WTC11 (cell line): ENCODE results near the gene ZNF761. TPM values are rescaled to one million over a fixed set of nuclear protein-coding genes. Genes with fewer than 3 reads are reported as not detected.
"Not testable (repeated sequence)": the region's sequence is repeated elsewhere in the genome, so short reads cannot be mapped to it uniquely, and the experiment has no call there.

Source experiments
- ATAC-seq: fragments of 200-7000 bp; cut with Tn5 transposase; 2 replicates; pipeline ENCODE4 v1.10.0; 2021; ENCODE audit warnings: mild to moderate bottlenecking, moderate library complexity
- CTCF ChIA-PET: fragments of 300-600 bp; sonication (Branson Sonifier 250); formaldehyde crosslinking; loops from one replicate; lab custom pipeline; 2021; ENCODE audit warnings: antibody characterized with exemption; lab: Charles Lee
- POLR2A ChIA-PET: fragments of 350-600 bp; sonication (Branson Sonifier 250); formaldehyde crosslinking; loops from one replicate; lab custom pipeline; 2021; ENCODE audit warnings: antibody characterized with exemption; lab: Charles Lee
- DNase-seq: peaks from one replicate; pipeline ENCODE4 v3.0.0; 2021; ENCODE audit warnings: low spot score
- H3K27ac Mint-ChIP-seq: 2 replicates; pipeline ENCODE4 v1.8.0; 2021; ENCODE audit warnings: mixed read lengths
- H3K27me3 Mint-ChIP-seq: 2 replicates; pipeline ENCODE4 v1.8.0; 2021; ENCODE audit warnings: low read depth, mild to moderate bottlenecking, moderate library complexity, mixed read lengths
- H3K36me3 Mint-ChIP-seq: 2 replicates; pipeline ENCODE4 v1.8.0; 2021; ENCODE audit warnings: mixed read lengths
- H3K4me1 Mint-ChIP-seq: 2 replicates; pipeline ENCODE4 v1.8.0; 2022; ENCODE audit warnings: mixed read lengths
- H3K4me3 Mint-ChIP-seq: 2 replicates; pipeline ENCODE4 v1.8.0; 2021; ENCODE audit warnings: mild to moderate bottlenecking, moderate library complexity, mixed read lengths
- H3K9me3 Mint-ChIP-seq: 2 replicates; pipeline ENCODE4 v1.8.0; 2021; ENCODE audit warnings: mixed read lengths
- ATF1 ChIP-seq: sonication (generic); formaldehyde crosslinking; IDR thresholded peaks from 2 replicates; pipeline ENCODE4 v1.8.1; 2023; ENCODE audit warnings: mild to moderate bottlenecking, moderate library complexity, missing genetic modification reagents
- JAZF1 ChIP-seq: fragments of 250-450 bp; sonication (Bioruptor Pico); IDR thresholded peaks from 2 replicates; pipeline ENCODE4 v1.9.0; 2021; ENCODE audit warnings: moderate library complexity, mild to moderate bottlenecking, inconsistent platforms
- JUN ChIP-seq: sonication (generic); formaldehyde crosslinking; IDR thresholded peaks from 2 replicates; pipeline ENCODE4 v1.8.0; 2023; ENCODE audit warnings: mild to moderate bottlenecking, missing genetic modification reagents
- MXD4 ChIP-seq: fragments of 250-450 bp; sonication (Bioruptor Pico); IDR thresholded peaks from 2 replicates; pipeline ENCODE4 v1.8.0; 2021; ENCODE audit warnings: mild to moderate bottlenecking, moderate library complexity, borderline replicate concordance
- SMAD4 ChIP-seq: sonication (generic); formaldehyde crosslinking; IDR thresholded peaks from 2 replicates; pipeline ENCODE4 v1.8.0; 2022; ENCODE audit warnings: mild to moderate bottlenecking, missing genetic modification reagents
- SOX15 ChIP-seq: fragments of 250-450 bp; sonication (Bioruptor Pico); IDR thresholded peaks from 2 replicates; pipeline ENCODE4 v1.9.0; 2021; ENCODE audit warnings: mild to moderate bottlenecking
- TP53 ChIP-seq: sonication (generic); formaldehyde crosslinking; IDR thresholded peaks from 2 replicates; pipeline ENCODE4 v1.8.1; 2023; ENCODE audit warnings: mild to moderate bottlenecking, missing genetic modification reagents
- ZBTB21 ChIP-seq: sonication (generic); formaldehyde crosslinking; IDR thresholded peaks from 2 replicates; pipeline ENCODE4 v1.8.1; 2023; ENCODE audit warnings: mild to moderate bottlenecking, missing genetic modification reagents, borderline replicate concordance
- ZNF121 ChIP-seq: sonication (generic); formaldehyde crosslinking; IDR thresholded peaks from 2 replicates; pipeline ENCODE4 v1.8.0; 2023; ENCODE audit warnings: missing genetic modification reagents
- ZNF396 ChIP-seq: fragments of 250-450 bp; sonication (Bioruptor Pico); IDR thresholded peaks from 2 replicates; pipeline ENCODE4 v1.8.0; 2021; ENCODE audit warnings: mild to moderate bottlenecking, moderate library complexity, borderline replicate concordance
- ZNF416 ChIP-seq: fragments of 250-450 bp; sonication (Bioruptor Pico); IDR thresholded peaks from 2 replicates; pipeline ENCODE4 v1.9.0; 2021; ENCODE audit warnings: mild to moderate bottlenecking, inconsistent platforms
- ZNF671 ChIP-seq: fragments of 250-450 bp; sonication (Bioruptor Pico); IDR thresholded peaks from 2 replicates; pipeline ENCODE4 v1.8.0; 2021; ENCODE audit warnings: mild to moderate bottlenecking
- total RNA-seq: library from RNA; stranded (reverse); gene quantifications from 3 replicates; pipeline ENCODE4 v1.2.3, GENCODE V29; 2021
- TF ChIP-seq, protein P1 (sequence below): sonication (generic); formaldehyde crosslinking; IDR thresholded peaks from 2 replicates; pipeline ENCODE4 v1.8.1; 2022; ENCODE audit warnings: mild to moderate bottlenecking, missing genetic modification reagents, moderate library complexity, borderline replicate concordance
- TF ChIP-seq, protein P2 (sequence below): sonication (generic); formaldehyde crosslinking; IDR thresholded peaks from 2 replicates; pipeline ENCODE4 v1.8.0; 2022; ENCODE audit warnings: mild to moderate bottlenecking, missing genetic modification reagents
- TF ChIP-seq, protein P3 (sequence below): fragments of 200-600 bp; IDR thresholded peaks from 2 replicates; pipeline ENCODE4 v1.8.0; 2022; ENCODE audit warnings: antibody characterized with exemption
- TF ChIP-seq, protein P4 (sequence below): sonication (generic); formaldehyde crosslinking; IDR thresholded peaks from 2 replicates; pipeline ENCODE4 v1.8.0; 2023; ENCODE audit warnings: missing genetic modification reagents, mild to moderate bottlenecking, borderline replicate concordance
- TF ChIP-seq, protein P5 (sequence below): fragments of 250-450 bp; sonication (Bioruptor Pico); IDR thresholded peaks from 2 replicates; pipeline ENCODE4 v1.9.0; 2021; ENCODE audit warnings: moderate library complexity, mild to moderate bottlenecking, inconsistent platforms, borderline replicate concordance
- TF ChIP-seq, protein P6 (sequence below): sonication (generic); formaldehyde crosslinking; IDR thresholded peaks from 2 replicates; pipeline ENCODE4 v1.8.1; 2023; ENCODE audit warnings: mild to moderate bottlenecking, missing genetic modification reagents, moderate library complexity

The ZNF761 gene
- total RNA-seq, 1 experiment from 2014 or later = 29.7 TPM

DNA sequence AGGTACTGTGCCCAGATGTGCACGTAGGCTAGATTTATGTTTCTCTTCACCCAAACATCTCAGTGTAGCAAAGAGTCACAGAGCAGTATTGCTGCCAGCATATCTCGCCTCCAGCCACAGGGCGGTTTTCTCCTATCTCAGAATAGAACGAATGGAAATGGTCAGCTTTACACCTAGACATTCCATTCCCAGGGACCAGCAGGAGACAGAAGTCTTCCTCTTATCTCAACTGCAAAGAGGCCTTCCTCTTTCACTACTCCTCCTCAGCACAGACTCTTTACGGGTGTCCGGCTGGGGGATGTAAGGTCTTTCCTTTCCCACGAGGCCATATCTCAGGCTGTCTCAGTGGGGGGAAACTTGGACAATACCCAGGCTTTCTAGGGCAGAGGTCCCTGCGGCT is 36.8 kb downstream of the ZNF761 start:
- ATAC-seq, H3K9me3 Mint-ChIP-seq, H3K36me3 Mint-ChIP-seq, DNase-seq, POLR2A ChIA-PET, H3K27me3 Mint-ChIP-seq: not testable (repeated sequence)
- 0 out of 2 replicates have a peak overlapping the region, but pooled peaks have one; percentile 0 for H3K27ac Mint-ChIP-seq
- H3K4me1 Mint-ChIP-seq = peaks cover 42% of the 10 kb centered on the region
- CTCF ChIA-PET = interaction anchor here (1.1 to 1.2 kb wide), 2 partner anchors 44 to 273 kb away, joined by 3 read pairs; no protein-coding TSS in a partner anchor
- H3K4me3 Mint-ChIP-seq = peak overlapping the region; percentile 93

DNA sequence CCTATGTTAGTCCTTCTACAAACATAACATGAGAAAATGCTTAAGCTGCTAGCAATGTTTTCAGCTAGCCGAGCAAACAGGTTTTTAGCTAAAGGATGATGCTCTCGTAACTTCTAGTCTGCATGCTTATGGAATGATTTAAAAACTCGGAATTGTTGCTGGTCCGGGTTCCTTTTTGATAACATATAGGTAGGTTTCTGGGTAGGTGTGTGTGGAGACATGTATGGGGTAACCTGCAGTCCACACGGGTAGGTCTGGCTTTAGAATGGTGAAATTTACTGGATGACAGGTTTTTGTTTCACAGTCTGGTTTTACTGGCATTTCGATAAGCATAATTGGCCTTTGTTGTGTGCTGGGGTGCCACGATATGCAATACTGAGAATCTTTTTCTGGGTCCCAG is 40.1 kb downstream of the ZNF761 start:
- peaks cover 10% of the 10 kb centered on the region for H3K36me3 Mint-ChIP-seq
- H3K27ac Mint-ChIP-seq = no peak overlapping the region
- ATAC-seq (no peak), DNase-seq (no peak)
- 0 out of 2 replicates have a peak, but pooled peaks cover 3% of the 10 kb centered on the region for H3K9me3 Mint-ChIP-seq
- CTCF ChIA-PET = interaction anchor here (1.1 to 3.8 kb wide), 3 partner anchors 47 to 49 kb away, joined by 4 to 44 read pairs (median 6); no protein-coding TSS in a partner anchor
- POLR2A ChIA-PET = no interaction called here
- TF ChIP-seq, protein P1, sequence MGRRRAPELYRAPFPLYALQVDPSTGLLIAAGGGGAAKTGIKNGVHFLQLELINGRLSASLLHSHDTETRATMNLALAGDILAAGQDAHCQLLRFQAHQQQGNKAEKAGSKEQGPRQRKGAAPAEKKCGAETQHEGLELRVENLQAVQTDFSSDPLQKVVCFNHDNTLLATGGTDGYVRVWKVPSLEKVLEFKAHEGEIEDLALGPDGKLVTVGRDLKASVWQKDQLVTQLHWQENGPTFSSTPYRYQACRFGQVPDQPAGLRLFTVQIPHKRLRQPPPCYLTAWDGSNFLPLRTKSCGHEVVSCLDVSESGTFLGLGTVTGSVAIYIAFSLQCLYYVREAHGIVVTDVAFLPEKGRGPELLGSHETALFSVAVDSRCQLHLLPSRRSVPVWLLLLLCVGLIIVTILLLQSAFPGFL (CRISPR knock-in tag) = no peak
- TF ChIP-seq TP53 (CRISPR knock-in tag) (no peak), JUN (no peak), MXD4 (CRISPR knock-in tag) (no peak), ZNF671 (CRISPR knock-in tag) (no peak), ZNF396 (CRISPR knock-in tag) (no peak), JAZF1 (no peak), ATF1 (CRISPR knock-in tag) (no peak), ZBTB21 (CRISPR knock-in tag) (no peak), SOX15 (CRISPR knock-in tag) (no peak), ZNF416 (no peak), ZNF121 (no peak), SMAD4 (CRISPR knock-in tag) (no peak)
- TF ChIP-seq, protein P2, sequence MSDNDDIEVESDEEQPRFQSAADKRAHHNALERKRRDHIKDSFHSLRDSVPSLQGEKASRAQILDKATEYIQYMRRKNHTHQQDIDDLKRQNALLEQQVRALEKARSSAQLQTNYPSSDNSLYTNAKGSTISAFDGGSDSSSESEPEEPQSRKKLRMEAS (CRISPR knock-in tag) = no peak
- TF ChIP-seq, protein P3, sequence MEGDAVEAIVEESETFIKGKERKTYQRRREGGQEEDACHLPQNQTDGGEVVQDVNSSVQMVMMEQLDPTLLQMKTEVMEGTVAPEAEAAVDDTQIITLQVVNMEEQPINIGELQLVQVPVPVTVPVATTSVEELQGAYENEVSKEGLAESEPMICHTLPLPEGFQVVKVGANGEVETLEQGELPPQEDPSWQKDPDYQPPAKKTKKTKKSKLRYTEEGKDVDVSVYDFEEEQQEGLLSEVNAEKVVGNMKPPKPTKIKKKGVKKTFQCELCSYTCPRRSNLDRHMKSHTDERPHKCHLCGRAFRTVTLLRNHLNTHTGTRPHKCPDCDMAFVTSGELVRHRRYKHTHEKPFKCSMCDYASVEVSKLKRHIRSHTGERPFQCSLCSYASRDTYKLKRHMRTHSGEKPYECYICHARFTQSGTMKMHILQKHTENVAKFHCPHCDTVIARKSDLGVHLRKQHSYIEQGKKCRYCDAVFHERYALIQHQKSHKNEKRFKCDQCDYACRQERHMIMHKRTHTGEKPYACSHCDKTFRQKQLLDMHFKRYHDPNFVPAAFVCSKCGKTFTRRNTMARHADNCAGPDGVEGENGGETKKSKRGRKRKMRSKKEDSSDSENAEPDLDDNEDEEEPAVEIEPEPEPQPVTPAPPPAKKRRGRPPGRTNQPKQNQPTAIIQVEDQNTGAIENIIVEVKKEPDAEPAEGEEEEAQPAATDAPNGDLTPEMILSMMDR = no peak
- TF ChIP-seq, protein P4, sequence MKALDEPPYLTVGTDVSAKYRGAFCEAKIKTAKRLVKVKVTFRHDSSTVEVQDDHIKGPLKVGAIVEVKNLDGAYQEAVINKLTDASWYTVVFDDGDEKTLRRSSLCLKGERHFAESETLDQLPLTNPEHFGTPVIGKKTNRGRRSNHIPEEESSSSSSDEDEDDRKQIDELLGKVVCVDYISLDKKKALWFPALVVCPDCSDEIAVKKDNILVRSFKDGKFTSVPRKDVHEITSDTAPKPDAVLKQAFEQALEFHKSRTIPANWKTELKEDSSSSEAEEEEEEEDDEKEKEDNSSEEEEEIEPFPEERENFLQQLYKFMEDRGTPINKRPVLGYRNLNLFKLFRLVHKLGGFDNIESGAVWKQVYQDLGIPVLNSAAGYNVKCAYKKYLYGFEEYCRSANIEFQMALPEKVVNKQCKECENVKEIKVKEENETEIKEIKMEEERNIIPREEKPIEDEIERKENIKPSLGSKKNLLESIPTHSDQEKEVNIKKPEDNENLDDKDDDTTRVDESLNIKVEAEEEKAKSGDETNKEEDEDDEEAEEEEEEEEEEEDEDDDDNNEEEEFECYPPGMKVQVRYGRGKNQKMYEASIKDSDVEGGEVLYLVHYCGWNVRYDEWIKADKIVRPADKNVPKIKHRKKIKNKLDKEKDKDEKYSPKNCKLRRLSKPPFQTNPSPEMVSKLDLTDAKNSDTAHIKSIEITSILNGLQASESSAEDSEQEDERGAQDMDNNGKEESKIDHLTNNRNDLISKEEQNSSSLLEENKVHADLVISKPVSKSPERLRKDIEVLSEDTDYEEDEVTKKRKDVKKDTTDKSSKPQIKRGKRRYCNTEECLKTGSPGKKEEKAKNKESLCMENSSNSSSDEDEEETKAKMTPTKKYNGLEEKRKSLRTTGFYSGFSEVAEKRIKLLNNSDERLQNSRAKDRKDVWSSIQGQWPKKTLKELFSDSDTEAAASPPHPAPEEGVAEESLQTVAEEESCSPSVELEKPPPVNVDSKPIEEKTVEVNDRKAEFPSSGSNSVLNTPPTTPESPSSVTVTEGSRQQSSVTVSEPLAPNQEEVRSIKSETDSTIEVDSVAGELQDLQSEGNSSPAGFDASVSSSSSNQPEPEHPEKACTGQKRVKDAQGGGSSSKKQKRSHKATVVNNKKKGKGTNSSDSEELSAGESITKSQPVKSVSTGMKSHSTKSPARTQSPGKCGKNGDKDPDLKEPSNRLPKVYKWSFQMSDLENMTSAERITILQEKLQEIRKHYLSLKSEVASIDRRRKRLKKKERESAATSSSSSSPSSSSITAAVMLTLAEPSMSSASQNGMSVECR (CRISPR knock-in tag) = no peak
- TF ChIP-seq, protein P5, sequence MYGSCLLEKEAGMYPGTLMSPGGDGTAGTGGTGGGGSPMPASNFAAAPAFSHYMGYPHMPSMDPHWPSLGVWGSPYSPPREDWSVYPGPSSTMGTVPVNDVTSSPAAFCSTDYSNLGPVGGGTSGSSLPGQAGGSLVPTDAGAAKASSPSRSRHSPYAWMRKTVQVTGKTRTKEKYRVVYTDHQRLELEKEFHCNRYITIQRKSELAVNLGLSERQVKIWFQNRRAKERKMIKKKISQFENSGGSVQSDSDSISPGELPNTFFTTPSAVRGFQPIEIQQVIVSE (CRISPR knock-in tag) = no peak
- TF ChIP-seq, protein P6, sequence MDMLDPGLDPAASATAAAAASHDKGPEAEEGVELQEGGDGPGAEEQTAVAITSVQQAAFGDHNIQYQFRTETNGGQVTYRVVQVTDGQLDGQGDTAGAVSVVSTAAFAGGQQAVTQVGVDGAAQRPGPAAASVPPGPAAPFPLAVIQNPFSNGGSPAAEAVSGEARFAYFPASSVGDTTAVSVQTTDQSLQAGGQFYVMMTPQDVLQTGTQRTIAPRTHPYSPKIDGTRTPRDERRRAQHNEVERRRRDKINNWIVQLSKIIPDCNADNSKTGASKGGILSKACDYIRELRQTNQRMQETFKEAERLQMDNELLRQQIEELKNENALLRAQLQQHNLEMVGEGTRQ (CRISPR knock-in tag) = no peak
- H3K27me3 Mint-ChIP-seq = no peaks in the 10 kb centered on the region
- no peak overlapping the region for H3K4me3 Mint-ChIP-seq
- H3K4me1 Mint-ChIP-seq = peaks cover 36% of the 10 kb centered on the region

DNA sequence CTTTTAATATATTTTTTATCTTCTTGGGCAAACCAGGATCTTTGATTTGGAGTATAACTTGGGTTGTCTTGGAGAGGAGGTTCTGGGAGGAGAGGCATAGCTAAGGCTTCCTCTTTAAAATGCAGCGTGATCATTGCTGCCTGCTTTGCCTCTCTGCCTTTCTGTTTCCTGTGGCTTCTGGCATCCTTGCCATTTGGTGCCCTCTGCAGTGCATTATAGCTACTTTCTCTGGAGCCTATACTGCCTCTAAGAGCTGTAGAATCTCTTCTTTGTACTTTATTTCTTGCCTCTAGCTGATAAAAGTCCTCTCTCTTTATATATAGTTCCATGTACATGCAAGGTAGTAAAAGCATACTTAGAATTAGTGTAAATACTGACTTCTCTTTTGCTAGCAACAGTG is 43.0 kb downstream of the ZNF761 start:
- peak; percentile 71 for ATAC-seq
- H3K36me3 Mint-ChIP-seq = peaks cover 33% of the 10 kb centered on the region

DNA sequence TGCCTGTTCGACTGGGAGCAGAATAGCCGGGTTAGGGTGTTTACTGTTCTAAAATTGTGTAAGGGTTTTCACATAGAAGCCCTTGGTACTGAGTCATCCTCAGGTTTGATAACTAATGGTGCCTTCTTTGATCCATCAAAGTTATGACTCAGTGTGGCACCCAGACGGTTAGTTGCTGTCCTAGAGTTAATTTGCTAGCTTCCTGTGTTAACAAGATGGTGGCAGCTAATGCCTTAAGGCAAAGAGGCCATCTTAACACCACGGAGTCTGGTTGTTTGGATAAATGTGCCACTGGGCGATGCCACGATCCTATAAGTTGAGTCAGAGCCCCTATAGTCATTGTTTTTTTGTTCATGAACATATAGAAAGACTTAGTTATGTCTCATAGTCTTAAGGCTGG is 43.7 kb downstream of the ZNF761 start:
- DNase-seq, ATAC-seq, H3K27me3 Mint-ChIP-seq, POLR2A ChIA-PET, H3K4me3 Mint-ChIP-seq, H3K27ac Mint-ChIP-seq: not testable (repeated sequence)
- H3K36me3 Mint-ChIP-seq = peaks cover 39% of the 10 kb centered on the region
- peaks cover 13% of the 10 kb centered on the region for H3K4me1 Mint-ChIP-seq
- peaks cover 26% of the 10 kb centered on the region for H3K9me3 Mint-ChIP-seq
- CTCF ChIA-PET = interaction anchor here (0.6 to 3.8 kb wide), 10 partner anchors 9 to 317 kb away, joined by 3 to 44 read pairs (median 4); partner anchors contain the start of gene ZNF761

More for the DNA sequence above, 43.0 kb downstream of the ZNF761 start:
- H3K27me3 Mint-ChIP-seq, H3K27ac Mint-ChIP-seq, H3K4me3 Mint-ChIP-seq, POLR2A ChIA-PET, DNase-seq: not testable (repeated sequence)
- Mint-ChIP-seq H3K4me1 (peaks cover 19% of the 10 kb centered on the region), H3K9me3 (peaks cover 19% of the 10 kb centered on the region)
- CTCF ChIA-PET = interaction anchor here (0.5 to 3.8 kb wide), 13 partner anchors 9 to 318 kb away, joined by 3 to 44 read pairs (median 4); partner anchors contain the start of gene ZNF761

DNA sequence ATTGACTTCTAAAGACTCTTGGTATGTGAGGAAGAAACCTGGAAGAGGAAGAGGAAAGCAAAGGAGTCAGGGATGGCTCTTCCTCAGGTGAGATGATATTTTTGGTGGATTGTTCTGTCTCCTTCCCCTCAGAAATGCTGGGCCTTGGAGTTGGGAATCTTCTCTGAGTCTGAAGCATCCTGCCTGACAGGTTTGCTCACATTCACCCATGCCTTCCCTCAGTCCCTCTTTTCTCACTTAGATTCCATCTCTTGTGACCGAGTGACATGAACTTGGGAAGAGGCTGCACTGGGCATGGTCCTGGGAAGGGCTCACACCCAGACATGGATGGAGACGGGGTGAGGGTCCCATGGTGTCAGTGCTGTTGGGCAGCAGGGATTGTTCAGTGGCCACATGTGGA is 52.0 kb downstream of the ZNF761 start:
- H3K4me3 Mint-ChIP-seq, DNase-seq, CTCF ChIA-PET, ATAC-seq, POLR2A ChIA-PET, H3K27me3 Mint-ChIP-seq: not testable (repeated sequence)
- peaks cover 84% of the 10 kb centered on the region for H3K36me3 Mint-ChIP-seq
- peaks cover 45% of the 10 kb centered on the region for H3K9me3 Mint-ChIP-seq
- H3K4me1 Mint-ChIP-seq = peaks cover 24% of the 10 kb centered on the region
- peak overlapping the region; percentile 24; the same call in 1 of the 2 replicates for H3K27ac Mint-ChIP-seq
